GF-D8 (cell line): ENCODE data around the gene MRGPRX2.

Source experiments
- DNase-seq: peaks from one replicate; lab custom pipeline; 2025; lab: John Stamatoyannopoulos, UW

MRGPRX2 gene

DNA sequence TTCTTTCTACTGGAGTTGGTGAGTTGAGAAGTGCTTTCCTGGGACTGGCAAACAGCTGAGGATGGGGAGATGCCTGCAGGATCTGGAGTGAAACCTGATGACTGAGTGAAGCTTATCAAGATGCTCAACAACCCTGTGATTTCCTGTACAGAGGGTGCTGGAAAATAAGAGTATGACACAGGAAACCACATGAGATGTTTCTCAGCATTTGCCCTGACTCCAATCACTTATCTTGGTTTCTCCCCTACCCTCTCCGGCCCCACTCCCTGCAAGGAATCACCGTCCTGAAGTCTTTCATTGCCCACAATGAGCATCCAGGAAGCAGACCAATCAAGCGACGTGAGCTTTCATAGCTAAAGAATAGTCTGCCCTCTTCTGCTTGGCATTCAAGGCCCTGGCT is at the start of gene MRGPRX2:
Gene MRGPRX2 (minus strand): TSS at position 89 of the 400 bp plus-strand sequence. CDS start 4,315 bp downstream, outside the sequence.
- DNase-seq, result no peak

DNA sequence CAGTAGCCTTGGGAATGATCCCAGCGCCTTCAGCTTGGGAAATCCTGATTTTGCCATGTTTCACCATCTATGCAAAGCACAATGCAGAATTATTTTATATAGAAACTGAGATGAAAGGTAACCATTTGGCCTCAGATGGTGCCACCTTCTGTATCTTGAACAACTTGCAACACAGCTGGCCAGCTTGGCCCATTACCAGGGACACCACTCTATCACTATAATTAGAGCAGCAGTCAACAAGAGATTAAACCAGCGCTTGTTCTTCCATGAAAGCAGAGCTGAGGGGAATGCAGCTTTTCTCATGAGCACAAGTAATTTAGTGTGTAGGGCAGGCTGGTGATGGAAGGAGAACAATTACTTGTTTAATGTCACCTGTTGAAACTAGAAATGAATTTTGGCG is 49.8 kb upstream of the MRGPRX2 start:
- no peak for DNase-seq

DNA sequence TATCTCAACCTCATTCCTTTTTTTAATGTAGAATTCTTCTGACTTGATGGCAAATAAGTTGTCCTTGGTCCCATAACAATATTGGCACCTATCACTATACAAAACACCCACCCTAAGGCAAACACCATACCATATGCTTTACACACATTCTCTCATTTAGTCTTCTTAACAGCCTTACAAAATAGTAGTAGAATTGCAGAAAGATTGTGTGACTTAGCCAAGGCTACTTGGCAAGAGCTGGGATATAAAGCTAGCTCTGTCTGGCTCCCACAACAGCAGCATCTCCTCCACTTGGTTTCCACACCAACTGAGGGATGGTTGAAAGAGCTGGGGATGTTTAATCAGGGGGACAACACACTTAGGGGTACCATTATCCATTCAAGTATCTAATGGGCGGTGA is 46.6 kb upstream of the MRGPRX2 start:
- no peak for DNase-seq

DNA sequence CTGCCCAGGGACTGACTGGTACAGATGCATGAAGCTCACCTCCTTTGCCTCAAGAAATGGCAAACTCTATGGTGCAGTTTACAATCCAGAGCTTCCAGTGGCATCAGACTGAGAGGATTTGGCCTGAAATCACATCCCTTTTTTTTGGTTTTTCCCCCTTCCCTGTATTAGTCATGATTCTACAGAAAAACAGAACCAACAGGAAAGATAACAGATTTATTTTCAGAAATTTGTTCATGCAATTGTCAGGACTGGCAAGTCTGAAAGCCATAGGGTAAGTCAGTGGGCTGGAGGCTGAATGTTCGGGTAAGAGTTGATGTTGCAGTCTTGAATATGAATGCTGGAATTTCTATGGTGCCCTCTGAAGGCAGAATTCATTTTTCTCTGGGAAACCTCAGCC is 44.5 kb upstream of the MRGPRX2 start:
- no peak for DNase-seq

DNA sequence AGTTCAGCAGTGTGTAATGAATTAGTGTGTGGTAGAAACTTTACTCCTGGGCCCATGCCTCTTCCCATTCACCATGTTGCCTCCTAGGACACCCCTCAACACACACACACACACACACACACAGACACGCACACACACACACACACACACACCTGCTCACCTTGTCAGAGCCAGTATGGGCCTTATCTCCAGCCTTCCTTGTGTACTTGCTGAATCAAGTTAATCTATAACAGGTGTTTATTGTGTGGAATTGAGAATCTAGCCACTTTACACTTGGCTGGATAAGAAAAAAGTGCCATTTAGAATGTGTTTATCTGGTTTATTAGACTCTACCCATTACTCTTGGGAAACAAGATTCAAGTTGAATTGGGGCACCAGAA is 42.0 kb upstream of the MRGPRX2 start:
- no peak for DNase-seq

DNA sequence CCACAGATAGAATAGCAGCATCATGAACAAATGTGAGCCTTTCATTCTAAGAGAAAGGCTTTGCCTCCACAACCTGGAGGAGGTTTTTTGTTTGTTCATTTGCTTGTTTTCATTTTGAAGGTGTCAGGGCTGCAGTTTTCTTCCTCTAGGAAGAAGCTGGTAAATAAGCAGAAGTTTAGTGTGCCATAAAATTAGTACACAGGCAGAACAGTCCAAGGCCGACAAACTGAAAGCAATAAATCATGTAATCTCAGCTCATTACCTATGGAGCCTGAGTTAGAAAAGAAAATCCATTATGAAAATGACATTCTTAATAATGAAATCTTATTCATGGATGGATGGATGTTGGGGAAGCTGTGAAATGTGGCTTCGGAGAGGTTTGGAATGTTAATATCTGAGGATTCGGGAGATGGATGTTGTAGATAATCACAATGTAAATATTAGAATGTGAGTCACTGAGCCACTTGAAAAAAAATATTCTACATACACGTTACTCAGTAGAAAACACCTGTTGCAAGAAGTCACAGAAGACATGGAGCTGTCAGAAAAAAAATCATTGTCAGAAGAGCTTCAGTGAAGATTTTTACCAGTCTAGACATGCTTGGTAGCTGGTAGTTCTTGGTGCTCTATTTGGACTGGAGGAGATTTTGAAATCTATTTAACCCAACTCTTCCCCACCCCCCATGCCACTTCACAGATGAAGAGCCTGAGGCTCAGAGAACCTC is 41.4 kb upstream of the MRGPRX2 start:
- no peak for DNase-seq

DNA sequence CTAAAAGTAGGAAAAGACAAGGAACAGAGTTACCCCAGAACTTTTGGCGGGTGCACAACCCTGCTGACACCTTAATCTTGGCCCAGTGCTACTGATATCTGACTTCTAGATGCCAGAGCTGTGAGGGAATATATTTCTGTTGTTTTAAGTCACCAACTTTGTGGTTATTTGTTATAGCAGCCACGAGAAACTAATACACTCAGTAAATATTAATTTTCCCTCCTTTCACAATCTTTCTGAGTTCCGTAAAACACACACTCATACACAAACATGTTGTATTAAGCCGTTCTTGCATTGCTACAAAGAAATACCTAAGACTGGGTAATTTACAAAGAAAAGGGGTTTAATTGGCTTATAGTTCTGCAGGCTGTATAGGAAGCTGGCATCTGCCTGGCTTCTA is 40.4 kb upstream of the MRGPRX2 start:
- DNase-seq, result no peak

DNA sequence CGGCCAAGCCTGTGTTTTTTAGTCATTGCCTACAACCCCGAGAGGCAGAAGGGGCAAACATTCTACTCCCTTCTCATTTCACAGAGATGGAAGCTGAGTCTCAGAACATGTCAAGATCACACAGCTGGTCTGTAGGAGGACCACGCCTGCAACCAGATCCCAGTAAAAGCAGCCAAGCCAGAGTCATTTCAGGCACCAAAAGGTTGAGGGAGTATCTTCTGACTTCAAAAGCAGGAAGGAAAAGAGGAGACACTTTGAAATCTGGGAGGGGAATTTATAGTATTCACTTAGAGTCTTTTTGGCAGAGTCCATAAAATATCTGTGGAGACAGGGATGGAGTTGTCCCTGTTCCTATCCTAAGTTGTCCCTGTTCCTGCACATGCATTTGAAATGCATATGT is 38.6 kb upstream of the MRGPRX2 start:
- no peak for DNase-seq

DNA sequence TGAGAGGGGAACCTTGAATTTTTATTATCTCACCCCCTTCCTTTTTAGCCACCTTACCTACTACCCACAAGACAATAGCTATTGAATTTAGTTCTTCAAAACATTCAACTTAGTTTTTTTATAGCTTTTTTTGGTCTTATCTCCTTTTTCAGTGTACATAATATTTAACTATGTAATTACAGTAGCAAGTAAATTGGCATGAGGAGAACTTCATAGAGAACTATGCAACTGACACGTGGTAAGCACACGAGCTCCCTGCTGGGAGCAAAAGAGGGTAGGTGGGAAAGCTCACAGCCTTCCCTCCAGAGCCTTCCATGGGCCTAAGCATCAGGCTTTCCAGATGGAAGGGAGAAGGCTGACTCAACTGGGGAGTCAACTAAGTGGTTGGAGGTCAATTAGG is 34.3 kb upstream of the MRGPRX2 start:
- no peak for DNase-seq

DNA sequence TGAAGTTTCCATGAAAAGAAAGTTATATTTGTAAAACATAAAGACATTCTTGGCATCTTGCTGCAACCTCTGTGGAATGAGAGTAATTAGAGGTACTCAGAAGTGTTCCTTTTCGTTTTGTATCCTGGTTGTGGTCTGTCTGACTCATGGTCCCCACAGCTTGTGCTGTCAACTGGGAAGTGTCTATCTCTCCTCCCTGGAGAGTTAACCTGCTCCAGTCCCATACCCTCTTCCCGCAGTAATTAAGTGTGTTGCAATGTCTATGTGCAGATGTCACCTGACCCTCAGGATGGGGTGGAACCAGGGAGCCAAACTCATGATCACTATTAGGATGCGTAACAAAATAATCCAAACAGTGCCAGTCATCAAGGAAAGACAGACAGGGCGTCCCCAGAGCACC is 33.5 kb upstream of the MRGPRX2 start:
- DNase-seq, result no peak

DNA sequence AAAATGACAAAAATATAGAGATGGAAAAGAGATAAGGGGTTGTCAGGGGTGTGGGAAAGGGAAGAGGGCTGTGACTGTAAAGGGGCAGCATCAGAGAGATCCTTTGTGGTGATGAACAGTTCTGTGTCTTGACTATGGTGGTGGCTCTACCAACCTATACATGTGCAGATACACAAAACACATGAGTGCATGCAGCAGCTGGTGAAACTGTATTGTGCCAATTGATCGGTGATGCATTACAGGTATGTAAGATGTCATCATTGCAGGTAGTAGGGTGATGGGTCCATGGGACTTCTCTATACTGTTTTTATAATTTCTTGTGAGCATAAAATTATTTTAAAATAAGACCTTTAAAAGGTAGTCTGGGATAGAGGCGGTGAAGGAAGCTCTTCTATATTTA is 32.3 kb upstream of the MRGPRX2 start:
- no peak for DNase-seq

DNA sequence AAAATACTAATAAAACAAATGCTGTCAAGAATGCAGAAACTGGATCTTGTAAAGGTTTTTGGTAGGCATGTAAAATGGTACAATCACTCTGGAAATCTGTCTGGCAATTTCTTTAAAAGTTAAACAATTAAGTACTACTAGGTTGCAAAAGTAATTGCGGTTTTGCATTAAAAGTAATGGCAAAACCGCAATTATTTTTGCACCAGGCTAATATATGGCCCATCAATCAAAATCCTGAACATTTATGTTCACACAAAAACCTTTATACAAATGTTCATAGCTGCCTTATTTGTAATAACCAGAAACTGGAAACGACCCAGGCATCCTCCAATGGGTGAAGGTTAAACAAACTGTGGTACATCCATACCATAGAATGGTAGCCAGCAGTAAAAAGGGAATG is 31.8 kb upstream of the MRGPRX2 start:
- DNase-seq, result no peak

DNA sequence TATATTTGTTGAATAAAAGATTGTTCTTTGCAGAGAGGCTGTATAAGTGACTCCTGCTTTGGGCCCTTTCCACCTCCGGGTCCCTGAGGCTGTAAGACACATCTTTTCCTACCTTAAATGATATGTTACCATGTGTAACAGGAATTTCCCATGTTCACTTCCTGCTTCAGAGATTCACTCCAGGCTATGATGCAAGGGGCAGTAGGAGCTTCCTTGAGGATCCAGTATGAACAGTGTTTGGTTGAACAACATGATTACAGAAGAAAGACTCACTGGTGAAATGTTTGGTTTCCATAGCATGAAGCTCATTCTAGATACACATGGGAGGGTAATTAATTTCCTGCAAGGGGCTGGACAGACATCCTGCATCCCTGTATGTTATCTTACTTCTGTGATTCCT is 30.8 kb upstream of the MRGPRX2 start:
- DNase-seq, result no peak

DNA sequence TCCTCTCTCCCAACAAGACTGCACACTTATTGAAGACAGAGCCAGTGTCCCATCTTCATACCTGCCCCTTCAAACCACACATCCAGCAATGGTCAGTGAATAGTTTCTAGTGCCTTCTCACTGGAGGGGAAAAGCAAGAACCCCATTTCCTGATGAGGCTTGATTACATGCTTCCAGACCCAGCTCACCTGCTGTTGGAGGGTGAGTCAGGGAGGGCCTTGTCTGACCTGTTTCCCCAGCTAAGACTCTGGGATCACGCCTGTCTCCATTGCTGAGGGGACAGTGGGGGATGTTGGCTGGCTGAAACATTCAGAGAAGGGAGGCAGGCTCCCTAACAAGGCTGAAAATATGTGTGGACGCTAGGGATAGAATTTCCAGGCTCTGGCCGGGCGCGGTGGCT is 28.9 kb upstream of the MRGPRX2 start:
- DNase-seq, result no peak

DNA sequence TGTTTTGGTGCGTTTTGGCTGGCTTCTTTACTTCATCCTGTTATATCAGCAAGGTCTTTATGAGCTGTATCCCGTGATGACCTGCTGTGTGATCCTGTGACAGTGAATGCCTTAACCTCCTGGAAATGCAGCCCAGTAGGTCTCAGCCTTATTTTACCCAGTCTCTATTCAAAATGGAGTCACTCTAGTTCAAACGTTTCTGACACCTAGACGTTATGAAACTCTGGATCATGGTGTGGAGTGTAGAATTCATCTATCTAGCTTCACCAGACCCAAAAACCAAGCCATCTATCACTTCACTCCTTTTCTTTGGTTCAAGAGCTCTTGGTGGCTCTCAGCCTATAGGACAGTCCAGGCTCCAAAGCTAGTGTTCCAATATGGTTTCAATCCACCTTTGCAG is 28.3 kb upstream of the MRGPRX2 start:
- no peak for DNase-seq

DNA sequence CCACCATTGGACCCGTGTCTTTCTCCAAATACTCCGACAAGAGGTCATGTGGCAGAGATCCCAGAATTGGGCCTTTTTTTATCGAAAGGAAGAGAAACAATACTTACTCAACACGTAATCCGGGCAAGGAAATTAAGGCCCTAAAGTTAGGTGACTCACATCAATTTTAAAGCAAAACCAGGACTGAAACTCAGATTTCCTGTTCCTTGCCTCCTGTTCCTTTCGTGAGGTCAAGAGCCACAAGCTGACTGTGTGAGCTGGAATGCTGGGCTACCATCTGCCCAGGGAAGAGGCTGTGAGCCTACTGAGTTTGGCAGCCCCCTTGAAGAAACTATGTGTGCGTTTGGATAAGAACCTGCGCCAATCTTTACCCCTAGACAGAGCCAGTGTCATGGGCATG is 27.1 kb upstream of the MRGPRX2 start:
- DNase-seq, result no peak

DNA sequence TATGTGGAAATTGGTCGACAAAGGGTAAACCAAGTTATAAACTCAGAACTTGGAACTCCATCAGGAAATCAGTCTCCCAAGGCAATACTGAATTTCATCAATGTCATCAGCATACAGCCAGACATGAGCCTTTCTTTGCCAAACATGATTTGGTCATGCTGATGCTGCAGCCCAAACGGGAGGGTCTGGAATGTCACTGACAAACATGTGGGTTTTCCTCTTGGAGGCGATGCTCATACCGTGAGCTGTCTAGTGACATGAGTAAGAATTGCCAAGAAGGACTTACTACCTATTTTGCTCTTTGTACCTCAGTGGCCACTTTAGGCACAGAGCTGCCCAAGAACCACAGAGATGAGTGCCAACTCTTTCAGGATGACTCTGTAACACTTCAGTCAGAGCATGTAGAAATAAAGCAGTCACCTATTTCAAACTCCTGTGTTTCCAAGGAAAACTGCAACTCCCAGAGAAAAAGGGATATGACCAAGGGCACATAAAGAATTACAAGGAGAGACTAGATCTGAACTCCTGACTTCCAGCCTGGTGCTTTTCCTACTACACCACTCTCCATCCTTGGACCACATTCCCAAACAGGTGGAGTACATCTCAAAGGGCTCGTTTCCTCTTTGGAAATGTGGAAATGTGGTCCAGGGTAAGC is 24.3 kb upstream of the MRGPRX2 start:
- DNase-seq, result no peak

DNA sequence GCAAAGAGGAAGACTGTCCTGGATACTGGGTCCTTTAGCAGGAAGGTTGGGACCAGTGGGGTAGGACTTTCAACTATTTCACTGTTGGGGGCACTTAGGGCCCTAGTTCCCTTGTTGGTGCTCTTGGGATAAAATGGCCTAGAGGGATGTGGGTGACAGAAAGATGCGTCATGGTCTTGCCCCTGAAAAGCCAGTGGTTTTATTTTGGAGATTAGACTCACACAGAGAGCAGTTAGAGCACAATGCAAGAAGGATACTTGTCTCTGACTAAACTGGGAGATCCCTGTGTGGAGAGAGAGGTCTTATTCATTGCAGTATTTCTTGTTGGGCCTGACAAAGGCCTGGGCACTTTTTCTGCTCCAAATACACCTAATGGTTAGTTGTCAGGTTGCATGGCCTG is 22.6 kb upstream of the MRGPRX2 start:
- DNase-seq, result no peak

DNA sequence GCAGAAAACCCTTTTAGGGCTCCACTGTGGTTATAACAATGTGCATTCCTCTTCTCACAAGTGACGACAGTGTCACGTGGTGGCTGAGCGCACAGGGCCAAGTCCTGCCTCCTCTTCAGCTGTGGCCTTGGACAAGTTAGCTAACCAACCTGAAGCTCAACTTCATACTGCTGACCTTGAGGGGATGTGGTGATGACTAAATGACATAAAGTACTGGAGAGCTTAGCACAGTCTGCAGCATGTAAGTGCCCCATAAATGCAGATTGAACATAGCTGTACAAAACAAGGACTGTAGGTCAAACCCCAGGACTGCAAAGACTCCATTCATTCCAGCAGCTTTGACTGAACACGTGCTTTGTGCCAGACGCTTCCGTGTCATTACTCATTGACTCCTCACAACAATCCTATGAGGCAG is 20.1 kb upstream of the MRGPRX2 start:
- DNase-seq, result no peak

DNA sequence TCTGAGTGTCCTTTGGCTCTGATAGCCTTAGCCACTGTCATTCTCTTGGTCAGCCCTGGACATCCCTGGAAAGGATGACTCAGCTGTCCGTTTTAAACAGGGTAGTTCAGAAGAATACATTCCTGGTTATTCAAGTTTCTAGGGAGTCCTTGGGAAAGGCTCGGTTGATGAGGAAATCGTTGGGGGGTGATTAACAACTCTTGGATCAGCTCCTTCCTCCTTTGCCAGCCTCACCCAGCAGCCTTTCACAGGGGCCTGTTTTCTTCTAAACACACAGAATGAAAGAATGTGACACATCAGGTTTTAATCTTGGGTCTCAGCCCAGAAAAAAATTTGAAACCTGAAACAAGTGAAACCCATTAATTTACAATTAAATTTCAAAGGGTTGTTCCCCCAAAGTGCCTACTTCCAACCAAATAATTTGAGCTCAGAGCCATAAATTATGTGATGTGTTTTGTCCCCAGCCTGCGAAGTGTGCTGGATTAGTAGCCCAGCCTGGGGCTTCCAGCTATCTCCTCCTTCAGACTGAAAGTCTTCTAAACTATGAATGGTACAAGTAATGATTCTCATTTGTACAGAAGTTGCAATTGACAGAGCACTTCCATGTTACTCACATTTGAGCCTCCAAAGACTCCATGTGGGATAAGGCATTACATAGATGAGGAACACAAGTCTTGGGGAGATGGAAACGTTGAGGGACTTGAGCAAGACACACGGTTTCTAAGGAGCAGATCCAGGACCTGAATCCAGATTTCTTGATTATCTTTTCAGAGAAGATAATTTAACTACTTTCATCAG is 19.3 kb upstream of the MRGPRX2 start:
- DNase-seq, result no peak

DNA sequence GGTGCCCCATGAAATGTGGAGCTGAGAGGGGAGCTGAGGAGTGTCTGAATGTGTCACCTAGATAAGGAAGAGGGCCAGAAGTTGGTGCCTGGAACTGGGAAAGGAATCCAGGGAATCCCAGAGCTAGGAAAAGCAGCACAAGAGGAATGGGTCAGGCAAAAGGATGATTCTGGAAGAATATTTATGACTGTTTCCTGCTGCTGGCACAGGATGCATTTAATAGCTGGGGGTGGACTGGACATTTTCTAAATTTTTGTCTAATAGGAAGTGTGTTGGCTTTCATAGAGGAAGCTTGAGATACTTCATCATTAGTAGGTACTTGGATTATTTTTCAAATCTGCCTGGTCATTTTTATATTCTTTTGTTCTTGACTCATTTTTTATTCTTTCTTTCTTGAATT is 17.4 kb upstream of the MRGPRX2 start:
- DNase-seq, result no peak

DNA sequence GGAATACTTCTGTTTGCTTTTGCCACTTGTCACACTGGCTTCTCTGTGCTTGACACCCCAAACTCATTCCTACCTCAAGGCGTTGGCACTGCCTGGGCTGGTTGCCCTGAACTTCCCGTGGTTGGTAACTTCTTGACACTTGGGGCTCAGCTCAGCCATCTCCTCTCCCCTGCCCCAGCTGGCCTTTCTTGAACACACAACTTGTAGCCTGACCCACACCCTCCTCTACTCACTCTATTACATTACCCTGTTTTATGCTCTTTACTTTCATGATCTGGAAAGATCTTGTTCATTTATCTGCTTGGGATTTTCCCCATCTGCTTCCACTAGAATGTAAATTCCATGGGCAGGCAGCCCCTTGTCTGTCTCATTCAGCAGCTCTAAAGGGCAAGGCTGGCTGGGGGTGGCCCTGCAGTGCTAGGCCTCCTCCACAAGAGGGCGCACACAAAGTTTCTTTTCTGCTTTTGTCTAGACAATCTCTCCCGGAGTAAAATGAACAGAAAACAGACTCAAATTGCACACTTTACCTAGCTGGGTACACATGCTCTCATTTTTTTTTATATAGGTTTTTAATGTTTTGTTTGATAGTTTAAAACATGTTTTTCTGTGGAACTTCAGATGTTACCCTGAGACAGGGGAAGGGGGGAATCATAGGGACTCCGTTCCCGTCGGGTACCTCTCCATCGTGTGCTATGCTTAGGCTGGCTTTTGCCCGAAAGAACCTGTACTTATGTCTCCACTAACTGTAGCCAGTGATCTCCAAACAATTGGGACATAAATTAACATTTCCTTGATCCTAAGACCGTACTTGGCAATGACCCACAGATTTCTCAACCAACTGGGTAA is 16.4 kb upstream of the MRGPRX2 start:
- no peak for DNase-seq
